GM18507 (cell line): ENCODE measurements around the gene IL1RAPL1.
A peak's percentile ranks its signal among the peaks of the same experiment; 100 is the strongest.

Experiments
- DNase-seq: peaks from one replicate; pipeline ENCODE4 v3.0.0; 2011; ENCODE audit warnings: low read depth; ENCODE audit not compliant: insufficient read length; ENCODE audit errors: extremely low spot score
- FAIRE-seq: peaks from 2 replicates; lab custom pipeline; 2011; peaks lifted over from hg19 to GRCh38; lab: Jason Lieb, UNC

IL1RAPL1 gene

DNA sequence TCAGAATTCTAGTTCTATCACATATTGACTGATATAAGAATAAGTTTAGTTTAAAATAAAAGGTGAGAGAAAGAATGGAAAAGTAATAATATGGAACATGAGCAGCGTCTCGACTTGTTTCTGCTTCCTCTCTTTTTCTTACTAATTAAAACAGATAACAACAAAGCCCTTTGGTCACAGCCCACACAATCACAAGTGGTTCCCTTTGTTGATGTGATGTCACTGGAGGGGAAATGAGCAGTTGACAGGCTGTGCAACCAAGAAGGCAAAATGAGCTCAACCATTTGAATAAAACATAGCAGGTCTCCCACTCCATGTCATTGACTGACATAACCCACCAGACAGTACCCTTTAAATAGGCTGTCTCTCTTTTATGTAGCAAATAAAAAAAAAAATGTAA is 1285.6 kb downstream of the IL1RAPL1 start:
- no peak for FAIRE-seq

GRCh38 chrX:29876733-29877132 is 1289.5 kb downstream of the IL1RAPL1 start:
- DNase-seq (no peak), FAIRE-seq (no peak)

More for the DNA sequence above, 1285.6 kb downstream of the IL1RAPL1 start:
- no peak for DNase-seq

- peak; percentile 5 for FAIRE-seq
Measured at GRCh38 chrX:29880977-29881376, 1293.7 kb downstream of the IL1RAPL1 start.

DNA sequence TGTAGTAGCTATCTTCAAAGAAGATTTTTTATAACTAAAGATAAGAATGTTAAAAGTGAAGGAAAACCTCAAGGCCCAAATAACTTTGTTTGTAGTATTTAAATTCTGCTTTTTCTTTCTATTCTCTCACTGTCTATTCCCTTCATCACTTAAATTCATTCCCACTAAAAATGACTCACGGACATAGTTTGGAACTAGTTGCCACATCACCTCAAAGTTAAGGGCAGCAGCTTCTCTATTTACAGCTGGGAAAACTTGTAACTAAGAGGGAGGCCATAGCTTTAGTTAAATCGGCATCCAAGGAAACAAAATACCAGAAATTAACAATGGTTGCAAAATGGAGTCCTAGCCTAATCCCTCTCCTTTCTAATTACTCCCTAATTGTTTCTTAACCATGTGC is 1302.8 kb downstream of the IL1RAPL1 start:
- DNase-seq (no peak), FAIRE-seq (no peak)

More at GRCh38 chrX:29880977-29881376, 1293.7 kb downstream of the IL1RAPL1 start:
- no peak for DNase-seq

DNA sequence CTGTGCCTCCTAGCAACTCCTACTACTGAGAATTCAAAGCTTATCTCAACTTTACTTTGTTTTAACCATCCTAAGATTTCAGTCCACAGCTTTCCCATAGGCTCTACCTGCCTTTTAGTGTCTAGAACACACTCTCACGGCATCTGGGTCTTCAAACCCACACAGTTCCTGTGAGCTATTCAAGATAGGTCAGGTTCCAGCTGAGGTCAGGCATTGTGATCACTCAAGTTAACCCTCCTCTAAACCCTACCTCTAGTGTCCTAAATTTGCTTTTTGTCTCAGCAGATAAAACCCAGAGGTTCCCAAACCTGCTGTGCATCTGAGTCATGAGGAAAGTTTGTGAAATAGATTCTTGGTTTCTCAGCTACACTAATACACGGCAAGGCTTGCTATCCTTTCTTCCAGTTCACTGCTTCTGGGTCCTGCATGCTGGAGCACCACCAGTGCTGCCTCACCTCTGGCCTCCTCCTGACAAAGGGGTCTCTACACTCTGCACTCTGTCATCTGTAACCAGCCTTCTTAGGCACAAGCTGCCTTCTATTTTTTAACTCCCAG is 1303.5 kb downstream of the IL1RAPL1 start:
- no peak for FAIRE-seq
- DNase-seq: no peak

DNA sequence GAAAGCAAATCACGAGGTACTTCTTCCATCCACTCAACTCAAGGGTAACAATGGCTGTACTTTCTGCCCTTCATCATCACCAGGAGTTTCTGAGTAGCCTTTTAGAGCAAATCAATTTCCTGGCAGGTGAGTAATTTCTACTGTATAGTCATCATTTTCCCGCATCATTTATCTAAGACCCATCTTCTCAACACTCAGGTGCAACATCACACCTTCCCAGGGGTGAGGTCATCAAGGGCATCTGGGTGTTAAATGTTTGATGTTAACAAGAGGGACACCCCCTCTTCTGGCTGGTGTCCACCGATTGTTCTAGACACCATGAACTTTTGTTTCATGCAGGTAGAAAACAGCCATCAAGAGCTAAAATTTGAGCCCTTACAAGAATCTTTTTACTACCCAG is 1314.8 kb downstream of the IL1RAPL1 start:
- DNase-seq: no peak
- FAIRE-seq: no peak

GRCh38 chrX:29903360-29903759 is 1316.1 kb downstream of the IL1RAPL1 start:
- DNase-seq: no peak
- no peak for FAIRE-seq

DNA sequence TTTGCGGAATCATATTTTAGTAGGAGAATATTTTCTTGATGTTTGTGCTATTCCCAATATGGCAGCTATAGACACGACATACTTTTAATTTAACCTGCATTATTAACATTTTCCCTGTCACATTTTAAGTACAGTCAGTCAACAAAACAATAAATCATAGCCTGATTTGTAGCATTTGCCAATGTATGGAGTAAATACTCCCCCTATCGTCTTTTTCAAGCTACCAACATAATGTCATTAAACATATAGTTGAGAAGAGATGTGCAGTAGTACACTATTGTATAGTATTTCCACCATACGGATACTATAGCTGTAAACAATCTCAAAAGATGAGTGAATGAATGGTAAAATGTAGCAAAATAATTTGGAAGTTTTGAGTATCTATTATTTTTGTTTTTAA is 1324.4 kb downstream of the IL1RAPL1 start:
- DNase-seq: no peak
- FAIRE-seq: no peak

GRCh38 chrX:29913647-29914046 is 1326.4 kb downstream of the IL1RAPL1 start:
- no peak for DNase-seq
- no peak for FAIRE-seq

DNA sequence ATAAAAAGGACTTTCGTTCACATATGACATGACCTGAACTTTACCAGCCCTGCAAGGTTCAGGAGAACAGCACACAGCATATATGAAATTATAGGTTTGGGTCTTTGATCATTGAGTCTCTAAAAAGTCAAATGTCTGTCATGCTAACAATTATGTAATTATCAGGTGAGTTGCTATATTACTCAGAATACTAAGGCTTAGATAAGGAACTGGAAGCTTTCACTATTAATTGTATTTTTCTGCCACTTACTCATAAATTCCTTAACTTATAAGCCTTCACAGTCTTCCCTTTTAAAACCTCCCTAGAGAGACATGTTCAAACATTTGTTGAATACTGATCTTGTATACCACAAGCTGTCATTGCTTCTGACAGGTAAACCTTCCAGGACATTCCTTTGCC is 1335.4 kb downstream of the IL1RAPL1 start:
- DNase-seq: no peak
- no peak for FAIRE-seq

DNA sequence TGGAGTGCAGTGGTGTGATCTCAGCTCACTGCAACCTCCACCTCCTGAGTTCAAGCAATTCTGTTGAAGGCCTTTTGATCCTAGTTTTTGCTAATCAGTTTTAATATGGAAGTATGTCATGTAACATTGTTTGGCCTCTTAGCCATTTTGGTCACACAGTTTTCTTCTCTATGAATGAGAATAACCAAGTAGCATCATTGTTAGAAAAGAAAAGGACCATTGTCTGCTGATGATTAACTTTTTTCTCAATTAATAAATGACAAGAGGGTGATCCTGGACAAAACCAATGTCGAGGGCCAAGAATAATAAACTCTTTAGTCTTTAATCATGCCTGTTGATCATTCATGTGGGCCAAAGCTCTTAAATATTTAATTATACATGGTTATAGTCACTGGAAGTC is 1338.8 kb downstream of the IL1RAPL1 start:
- DNase-seq: no peak
- FAIRE-seq: no peak

- no peak for DNase-seq
- no peak for FAIRE-seq
Measured at GRCh38 chrX:29926659-29927058, 1339.4 kb downstream of the IL1RAPL1 start.

DNA sequence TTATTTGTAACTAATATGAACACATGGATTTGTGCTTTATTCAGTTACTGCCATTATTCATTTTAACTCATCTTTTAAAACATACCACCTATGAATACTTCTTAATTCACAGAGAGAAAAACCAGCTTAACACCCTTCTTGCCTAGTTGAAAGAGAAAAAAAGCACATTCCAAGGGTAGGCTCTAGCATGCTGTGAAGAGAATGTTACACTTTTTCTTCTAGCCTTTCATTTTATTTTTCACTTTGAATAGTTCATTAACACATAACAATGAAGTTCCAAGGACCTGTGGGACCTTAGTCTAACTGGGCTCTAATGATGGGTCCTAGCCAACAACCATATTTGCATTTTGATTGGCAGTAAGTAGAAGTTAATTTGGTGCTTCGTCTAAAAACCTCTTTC is 1348.2 kb downstream of the IL1RAPL1 start:
- no peak for DNase-seq
- FAIRE-seq: no peak

GRCh38 chrX:29940750-29941149 is 1353.5 kb downstream of the IL1RAPL1 start:
- DNase-seq: no peak
- FAIRE-seq: no peak

DNA sequence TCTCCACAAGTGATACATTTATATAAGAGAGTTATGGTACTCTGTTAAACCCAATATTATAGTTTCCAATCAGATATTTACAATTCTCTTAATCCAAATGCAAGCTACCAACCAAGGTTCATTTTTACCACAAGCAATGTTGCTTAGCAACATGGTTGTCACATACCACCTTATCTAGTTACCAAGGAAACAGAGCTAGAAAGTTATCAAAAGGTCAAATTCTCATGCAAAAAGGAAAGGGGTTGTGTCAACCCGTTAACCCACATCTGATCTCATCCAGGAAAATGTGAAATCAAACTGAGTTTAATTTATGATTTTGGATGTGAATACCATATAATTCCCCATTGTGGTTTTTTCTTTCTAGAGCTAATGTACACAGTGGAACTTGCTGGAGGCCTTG is 1354.0 kb downstream of the IL1RAPL1 start:
- FAIRE-seq (no peak), DNase-seq (no peak)

- DNase-seq (no peak), FAIRE-seq (no peak)
Measured at GRCh38 chrX:29947225-29947624, 1360.0 kb downstream of the IL1RAPL1 start.

DNA sequence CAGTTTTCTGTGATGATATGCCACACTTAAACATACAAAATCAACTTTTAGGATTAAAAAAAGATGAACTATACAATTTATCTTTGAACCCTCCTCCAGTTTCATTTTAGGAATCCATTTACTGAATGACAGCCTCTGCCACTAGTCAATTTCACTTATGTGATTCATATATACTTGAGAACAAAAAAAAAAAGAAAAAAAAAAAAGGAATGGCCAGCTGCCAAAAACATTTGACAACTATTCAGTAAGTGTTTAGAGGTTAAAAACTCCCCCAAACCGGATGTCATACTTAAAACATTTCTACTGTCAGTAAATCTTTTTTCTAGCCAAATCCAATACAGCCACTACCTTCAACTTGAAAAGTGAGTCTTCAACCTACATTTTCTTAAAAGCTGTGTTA is 1361.4 kb downstream of the IL1RAPL1 start:
- DNase-seq (no peak), FAIRE-seq (no peak)

- FAIRE-seq: no peak
- no peak for DNase-seq
Measured at GRCh38 chrX:29952016-29952415, 1364.8 kb downstream of the IL1RAPL1 start.

- no peak for DNase-seq
- no peak for FAIRE-seq
Measured at GRCh38 chrX:29962061-29962460, 1374.8 kb downstream of the IL1RAPL1 start.

- DNase-seq (no peak), FAIRE-seq (no peak)
Measured at GRCh38 chrX:29965634-29966033, 1378.4 kb downstream of the IL1RAPL1 start.

GRCh38 chrX:29992083-29992482 is 1404.8 kb downstream of the IL1RAPL1 start:
- DNase-seq (no peak), FAIRE-seq (no peak)

- DNase-seq (no peak), FAIRE-seq (no peak)
Measured at GRCh38 chrX:30005813-30006212, 1418.6 kb downstream of the IL1RAPL1 start.
